Neutrophil (primary cell): ENCODE results near the gene SCMH1.

Experiments
- H3K27ac ChIP-seq: fragments of 200-600 bp; sonication (generic); 2 replicates; pipeline ENCODE4 v1.5.1; 2016; ENCODE audit warnings: mild to moderate bottlenecking, moderate library complexity
- H3K27me3 ChIP-seq: fragments of 200-600 bp; sonication (generic); 2 replicates; pipeline ENCODE4 v1.6.0; 2016; ENCODE audit warnings: mild to moderate bottlenecking
- H3K36me3 ChIP-seq: fragments of 200-600 bp; sonication (generic); 2 replicates; pipeline ENCODE4 v1.5.1; 2017
- H3K4me1 ChIP-seq, 2 experiments: fragments of 200-600 bp in 1 of 2; sonication (generic) in 1 of 2; 1 replicate in 1 of 2; 2 replicates in 1 of 2; pipeline versions ENCODE4 v1.5.1 to v1.6.1; 2013 to 2016; ENCODE audit warnings: low read depth in 1 of 2, low read length in 1 of 2, mild to moderate bottlenecking in 1 of 2, moderate library complexity in 1 of 2; ENCODE audit not compliant: control insufficient read depth in 1 of 2, insufficient read depth in 1 of 2
- H3K4me3 ChIP-seq, 2 experiments: fragments of 200-600 bp in 1 of 2; sonication (generic) in 1 of 2; 1 replicate in 1 of 2; 2 replicates in 1 of 2; pipeline ENCODE4 v1.5.1; 2013 to 2016; ENCODE audit warnings: low read depth in 1 of 2, low read length in 1 of 2, mild to moderate bottlenecking in 1 of 2, moderate library complexity in 1 of 2
- H3K9me3 ChIP-seq: fragments of 200-600 bp; sonication (generic); 2 replicates; pipeline ENCODE4 v1.5.1; 2016
- TF ChIP-seq, protein P1 (sequence below): fragments of 200-600 bp; sonication (generic); IDR thresholded peaks from 2 replicates; pipeline ENCODE4 v1.5.1; 2016; ENCODE audit warnings: antibody characterized with exemption

The SCMH1 gene

DNA sequence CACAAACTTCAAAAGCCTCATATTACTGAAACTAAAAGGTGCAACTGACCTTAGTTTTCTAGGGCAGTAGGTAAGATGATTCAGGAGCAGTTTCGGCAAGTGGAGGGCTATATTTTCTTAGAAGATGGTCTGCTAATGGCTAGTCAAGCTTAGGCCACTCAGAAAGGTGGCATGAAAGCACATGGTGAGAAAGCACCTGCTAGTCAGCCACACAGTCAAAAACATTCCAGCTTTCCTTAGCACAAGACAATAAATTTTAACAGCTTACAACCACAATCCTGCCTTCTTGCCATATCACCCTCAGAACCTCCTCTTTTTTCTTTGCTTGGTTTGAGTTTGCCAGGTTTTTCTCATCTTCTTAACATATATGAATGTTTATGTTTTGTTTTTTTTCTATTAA lies 139.5 kb downstream of the SCMH1 start:
- no peaks in the 10 kb centered on the region for H3K27me3 ChIP-seq
- no peaks in the 10 kb centered on the region for H3K4me1 ChIP-seq
- H3K36me3 ChIP-seq = no peaks in the 10 kb centered on the region
- TF ChIP-seq, protein P1, sequence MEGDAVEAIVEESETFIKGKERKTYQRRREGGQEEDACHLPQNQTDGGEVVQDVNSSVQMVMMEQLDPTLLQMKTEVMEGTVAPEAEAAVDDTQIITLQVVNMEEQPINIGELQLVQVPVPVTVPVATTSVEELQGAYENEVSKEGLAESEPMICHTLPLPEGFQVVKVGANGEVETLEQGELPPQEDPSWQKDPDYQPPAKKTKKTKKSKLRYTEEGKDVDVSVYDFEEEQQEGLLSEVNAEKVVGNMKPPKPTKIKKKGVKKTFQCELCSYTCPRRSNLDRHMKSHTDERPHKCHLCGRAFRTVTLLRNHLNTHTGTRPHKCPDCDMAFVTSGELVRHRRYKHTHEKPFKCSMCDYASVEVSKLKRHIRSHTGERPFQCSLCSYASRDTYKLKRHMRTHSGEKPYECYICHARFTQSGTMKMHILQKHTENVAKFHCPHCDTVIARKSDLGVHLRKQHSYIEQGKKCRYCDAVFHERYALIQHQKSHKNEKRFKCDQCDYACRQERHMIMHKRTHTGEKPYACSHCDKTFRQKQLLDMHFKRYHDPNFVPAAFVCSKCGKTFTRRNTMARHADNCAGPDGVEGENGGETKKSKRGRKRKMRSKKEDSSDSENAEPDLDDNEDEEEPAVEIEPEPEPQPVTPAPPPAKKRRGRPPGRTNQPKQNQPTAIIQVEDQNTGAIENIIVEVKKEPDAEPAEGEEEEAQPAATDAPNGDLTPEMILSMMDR = no peak
- H3K27ac ChIP-seq = no peak overlapping the region
- H3K4me3 ChIP-seq = no peak overlapping the region
- no peaks in the 10 kb centered on the region for H3K9me3 ChIP-seq

DNA sequence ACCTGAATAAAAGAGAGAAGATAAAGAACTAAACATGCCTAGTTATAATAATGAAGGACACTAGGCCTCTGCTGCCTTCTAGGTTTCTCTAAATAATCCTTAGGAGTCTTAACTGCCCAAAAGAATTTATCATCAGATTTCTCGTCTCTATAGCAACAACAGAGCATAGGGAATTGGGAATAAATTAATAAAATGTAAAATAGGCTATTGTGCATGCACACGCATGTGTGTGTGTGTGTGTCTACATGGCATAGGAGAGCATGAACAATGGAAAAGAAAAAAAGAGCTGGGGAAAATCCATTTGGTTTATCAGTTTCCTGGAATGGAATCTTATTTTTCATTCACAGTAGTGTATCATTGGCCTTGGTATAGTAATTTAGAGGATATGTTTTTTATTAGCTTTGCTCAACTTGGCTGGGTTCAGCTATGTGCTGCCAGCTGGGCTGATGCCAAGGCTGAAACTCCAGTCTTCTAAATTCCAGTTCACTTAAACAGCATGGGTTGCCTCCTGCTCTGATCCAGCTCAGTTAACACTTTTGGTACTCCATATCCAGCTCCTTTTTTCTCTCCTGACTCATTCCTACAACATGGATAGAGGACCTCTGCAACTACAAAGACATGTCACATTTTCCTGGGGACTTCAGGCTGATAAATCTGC lies 140.0 kb downstream of the SCMH1 start:
- no peak overlapping the region for H3K27ac ChIP-seq
- no peaks in the 10 kb centered on the region for H3K4me1 ChIP-seq
- no peaks in the 10 kb centered on the region for H3K36me3 ChIP-seq
- H3K9me3 ChIP-seq = no peaks in the 10 kb centered on the region
- no peak overlapping the region for H3K4me3 ChIP-seq
- no peaks in the 10 kb centered on the region for H3K27me3 ChIP-seq
- TF ChIP-seq, protein P1 = no peak

DNA sequence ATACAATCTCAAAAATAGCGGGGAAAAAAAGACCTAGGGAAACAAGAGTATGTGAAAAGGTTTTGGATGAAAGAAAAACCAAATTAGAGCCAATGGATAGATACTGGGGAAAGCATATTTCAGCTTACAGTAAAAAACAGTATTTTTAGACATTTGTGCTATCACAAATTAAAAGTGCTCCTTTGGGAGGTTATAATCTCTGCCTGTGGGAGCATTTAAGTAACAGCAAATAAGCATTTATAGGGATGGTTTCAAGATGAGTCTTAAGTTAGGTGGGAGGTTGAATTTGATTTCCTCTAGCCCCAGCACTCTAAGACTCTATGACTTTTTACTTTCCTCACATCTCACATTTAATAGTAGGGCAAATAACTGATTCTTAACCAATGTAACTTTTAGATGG lies 141.0 kb downstream of the SCMH1 start:
- H3K27ac ChIP-seq = no peak overlapping the region
- TF ChIP-seq, protein P1 = no peak
- no peak overlapping the region for H3K4me3 ChIP-seq
- H3K9me3 ChIP-seq = no peaks in the 10 kb centered on the region
- no peaks in the 10 kb centered on the region for H3K27me3 ChIP-seq
- no peaks in the 10 kb centered on the region for H3K36me3 ChIP-seq
- no peaks in the 10 kb centered on the region for H3K4me1 ChIP-seq

DNA sequence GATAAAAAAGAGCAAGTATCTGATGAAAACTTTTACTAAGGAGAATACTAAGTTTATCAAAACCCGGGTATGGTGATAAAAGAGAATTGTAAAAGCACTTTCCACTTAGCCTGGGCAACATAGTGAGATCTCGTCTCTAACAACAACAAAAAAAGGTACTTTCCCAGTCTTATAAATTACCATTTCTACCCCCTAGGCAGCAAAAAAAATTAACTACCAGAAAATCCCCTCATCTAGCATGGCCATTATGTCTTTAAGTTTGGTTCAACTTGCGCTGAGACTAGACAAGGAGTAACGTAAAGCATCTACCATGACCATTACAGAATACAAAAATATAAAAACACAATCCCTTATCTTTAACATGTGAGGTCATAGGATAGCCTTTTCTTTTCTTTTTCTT lies 141.9 kb downstream of the SCMH1 start:
- Histone ChIP-seq H3K9me3 (no peaks in the 10 kb centered on the region), H3K27me3 (no peaks in the 10 kb centered on the region), H3K4me3 (no peak overlapping the region), H3K4me1 (no peaks in the 10 kb centered on the region), H3K27ac (no peak overlapping the region), H3K36me3 (no peaks in the 10 kb centered on the region)
- TF ChIP-seq, protein P1 = no peak

DNA sequence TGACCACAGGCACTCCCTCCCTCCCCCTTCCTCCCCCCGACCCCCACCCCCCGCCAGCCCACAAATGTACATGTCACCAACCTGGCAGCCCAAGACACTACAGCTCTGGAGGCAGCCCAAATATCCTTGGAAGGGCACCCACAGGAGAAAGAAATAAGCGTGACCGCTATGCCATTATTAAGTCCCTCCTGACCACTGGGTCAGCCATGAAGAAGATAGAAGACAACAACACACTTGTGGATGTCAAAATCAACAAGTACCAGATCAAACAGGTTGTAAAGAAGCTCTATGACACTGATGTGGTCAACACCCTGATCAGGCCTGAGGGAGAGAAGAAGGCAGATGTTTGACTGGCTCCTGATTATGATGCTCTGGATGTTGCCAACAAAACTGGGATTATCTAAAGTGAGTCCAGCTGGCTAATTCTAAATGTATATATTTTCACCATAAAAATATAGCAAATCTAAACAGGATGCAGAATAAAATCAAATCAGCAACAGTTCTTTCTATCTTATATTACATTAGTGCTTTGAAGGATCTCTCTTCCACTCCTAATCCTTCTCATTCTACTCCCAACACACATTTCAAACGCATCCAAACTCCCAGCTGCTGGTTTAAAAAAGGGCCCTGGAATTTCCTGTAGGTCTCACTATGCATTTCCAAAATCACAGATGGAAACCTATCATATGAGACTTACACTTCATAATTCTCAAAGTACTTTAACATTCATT lies 143.2 kb downstream of the SCMH1 start:
- no peaks in the 10 kb centered on the region for H3K27me3 ChIP-seq
- TF ChIP-seq, protein P1 = no peak

More for the DNA sequence above, 143.2 kb downstream of the SCMH1 start:
- H3K4me3 ChIP-seq = no peak overlapping the region
- no peaks in the 10 kb centered on the region for H3K36me3 ChIP-seq
- no peaks in the 10 kb centered on the region for H3K9me3 ChIP-seq
- no peak overlapping the region for H3K27ac ChIP-seq
- H3K4me1 ChIP-seq = no peaks in the 10 kb centered on the region
